GM19239 (cell line): ENCODE data around the gene PMVK.

ENCODE experiments used
- DNase-seq: peaks from one replicate; pipeline ENCODE4 v3.0.0; 2011; ENCODE audit warnings: low spot score; ENCODE audit not compliant: insufficient read length
- FAIRE-seq: peaks from 2 replicates; lab custom pipeline; 2011; peaks lifted over from hg19 to GRCh38; lab: Jason Lieb, UNC

Gene PMVK

GRCh38 chr1:154968731-154969130, 32.2 kb upstream of the PMVK start:
- FAIRE-seq (no peak), DNase-seq (no peak)

DNA sequence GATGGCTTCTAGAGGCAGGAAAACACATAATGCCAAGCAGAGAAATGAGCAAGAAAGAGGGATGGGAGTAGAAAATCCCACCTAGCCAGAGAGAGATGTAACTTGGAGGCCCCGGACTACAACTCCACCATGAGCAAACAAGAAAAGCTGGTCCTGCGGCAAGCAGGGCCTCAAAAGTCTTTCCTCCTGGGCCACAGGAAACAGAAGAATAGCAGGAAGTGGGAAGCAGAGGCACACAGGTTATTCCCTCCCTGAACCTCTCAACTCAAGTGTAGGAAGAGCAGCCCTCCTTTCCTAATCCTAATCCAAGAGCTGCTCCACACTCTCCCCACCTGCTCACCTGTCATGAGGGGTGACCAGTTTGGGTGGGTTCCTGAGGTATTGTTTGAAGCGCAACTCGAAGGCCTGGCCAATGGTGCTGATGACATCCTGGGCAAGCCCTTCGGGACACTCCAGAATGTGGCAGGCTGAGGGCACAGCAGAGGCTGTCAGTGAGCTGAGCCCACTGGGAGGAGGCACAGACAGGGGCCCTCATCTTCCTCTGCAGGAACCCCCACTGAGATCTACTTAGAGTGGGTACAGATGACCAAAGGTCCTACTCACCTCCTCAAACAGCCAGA, 30.9 kb upstream of the PMVK start:
- no peak for FAIRE-seq
- DNase-seq, result no peak

- FAIRE-seq, result no peak
- no peak for DNase-seq
These were observed 29.6 kb upstream of the PMVK start for GRCh38 chr1:154966111-154966510.

GRCh38 chr1:154964359-154964758, 27.8 kb upstream of the PMVK start:
- FAIRE-seq (no peak), DNase-seq (no peak)

GRCh38 chr1:154963643-154964042, 27.1 kb upstream of the PMVK start:
- no peak for DNase-seq
- FAIRE-seq, result no peak

DNA sequence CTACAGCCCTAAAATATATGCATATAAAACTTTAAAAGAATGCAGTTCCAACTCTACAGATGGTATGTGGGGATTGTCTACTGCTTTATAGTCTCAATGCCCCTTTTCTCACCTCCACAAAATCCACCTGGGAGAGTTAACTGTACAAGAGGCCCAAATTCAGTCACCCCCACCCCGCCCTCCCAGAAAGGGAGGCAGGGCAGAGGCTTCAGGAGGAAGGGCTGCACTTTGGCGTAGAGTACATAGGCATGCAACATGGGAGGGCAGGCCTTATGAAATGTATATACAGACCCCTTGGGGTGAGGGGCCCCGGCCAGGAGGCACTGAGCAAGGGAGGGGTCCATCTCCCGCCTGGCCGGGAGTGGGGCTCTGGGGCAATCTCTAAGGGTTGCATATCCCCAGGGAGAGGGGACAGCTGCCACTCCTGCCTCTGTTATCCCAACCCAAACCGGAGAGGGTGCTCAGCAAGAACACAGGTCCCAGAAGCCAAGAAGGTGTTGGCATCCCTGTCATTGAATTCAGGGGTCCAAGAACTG, 26.3 kb upstream of the PMVK start:
- DNase-seq, result no peak
- no peak for FAIRE-seq

DNA sequence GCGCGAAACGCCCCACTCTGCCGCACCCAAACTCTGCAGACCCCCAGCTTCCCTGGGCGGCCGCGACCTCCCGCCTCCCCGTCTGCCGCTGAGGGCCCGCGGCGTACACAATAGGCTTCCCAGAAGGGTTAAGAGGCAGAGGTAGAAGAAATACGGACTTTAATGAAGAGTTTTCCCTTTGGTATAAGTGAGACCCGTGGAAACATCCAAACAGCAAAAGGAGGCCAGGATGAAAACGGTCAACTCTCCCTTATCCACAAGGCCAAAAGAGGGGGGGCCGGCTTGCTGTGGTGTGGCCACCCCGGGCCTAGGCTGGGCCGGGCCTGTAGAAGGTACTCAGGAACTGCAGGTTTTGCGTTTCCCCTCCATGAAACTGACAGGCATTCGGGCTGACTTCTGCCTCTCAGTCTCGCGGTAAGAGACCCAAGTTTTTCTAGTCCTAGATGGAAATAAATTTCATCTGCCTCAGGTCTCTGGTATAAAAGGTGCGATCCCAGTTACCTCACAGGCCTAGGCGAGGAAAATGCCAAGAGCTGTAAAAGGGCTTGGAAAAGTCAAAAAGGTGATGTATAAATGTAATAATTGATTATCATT, 25.7 kb upstream of the PMVK start:
- no peak for FAIRE-seq
- no peak for DNase-seq

GRCh38 chr1:154961207-154962155, 25.0 kb upstream of the PMVK start, which contains the start of gene PYGO2:
Gene PYGO2 (minus strand): TSS chr1:154961782. CDS start chr1:154961576, 206 bp downstream.
- FAIRE-seq (no peak), DNase-seq (peak; percentile 84)

- FAIRE-seq, result peak; percentile 42
- no peak for DNase-seq
These were observed 24.1 kb upstream of the PMVK start for GRCh38 chr1:154960446-154961136.

DNA sequence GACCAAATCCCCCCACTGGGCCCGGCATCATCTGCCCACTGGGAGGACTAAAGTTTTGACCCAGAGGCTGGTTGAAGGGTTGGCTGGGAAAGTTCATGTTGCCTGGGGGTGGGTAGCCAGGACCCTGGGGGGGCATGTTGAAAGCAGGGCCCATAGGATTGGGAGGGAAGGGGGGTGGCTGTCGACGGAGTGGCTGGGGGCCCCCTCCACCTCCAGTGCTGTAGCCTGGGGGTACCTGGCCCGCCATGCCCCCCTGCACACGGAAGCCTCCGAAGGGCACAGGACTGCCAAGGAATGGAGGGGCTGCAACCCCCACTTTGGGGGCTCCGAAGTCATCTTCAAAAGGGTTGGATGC, 22.9 kb upstream of the PMVK start:
- FAIRE-seq, result no peak
- no peak for DNase-seq

GRCh38 chr1:154958681-154959425, 22.3 kb upstream of the PMVK start:
- DNase-seq (no peak), FAIRE-seq (no peak)

- DNase-seq (no peak), FAIRE-seq (no peak)
These were observed 21.5 kb upstream of the PMVK start for GRCh38 chr1:154958036-154958435.

- FAIRE-seq (no peak), DNase-seq (no peak)
These were observed 20.7 kb upstream of the PMVK start for GRCh38 chr1:154957091-154957657.

DNA sequence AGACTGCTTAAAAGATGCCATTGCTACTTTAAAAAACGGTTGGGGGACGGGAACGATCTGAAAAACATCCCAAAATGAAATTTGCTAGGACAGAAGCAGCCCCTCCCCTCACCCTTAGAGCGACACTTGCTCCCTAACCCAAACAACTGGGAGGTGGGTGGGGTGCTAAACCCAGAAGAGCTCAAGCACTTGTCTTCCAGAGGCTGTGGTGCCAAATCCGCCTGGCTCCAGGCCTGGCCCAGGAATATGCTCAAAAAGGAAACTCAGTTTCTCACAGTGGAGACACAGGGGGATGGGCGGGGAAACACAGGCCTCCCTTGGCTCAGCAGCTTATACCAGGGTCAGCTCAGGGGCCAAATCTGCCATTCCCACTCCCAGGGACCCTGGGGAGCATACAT, 20.0 kb upstream of the PMVK start:
- FAIRE-seq (no peak), DNase-seq (no peak)

DNA sequence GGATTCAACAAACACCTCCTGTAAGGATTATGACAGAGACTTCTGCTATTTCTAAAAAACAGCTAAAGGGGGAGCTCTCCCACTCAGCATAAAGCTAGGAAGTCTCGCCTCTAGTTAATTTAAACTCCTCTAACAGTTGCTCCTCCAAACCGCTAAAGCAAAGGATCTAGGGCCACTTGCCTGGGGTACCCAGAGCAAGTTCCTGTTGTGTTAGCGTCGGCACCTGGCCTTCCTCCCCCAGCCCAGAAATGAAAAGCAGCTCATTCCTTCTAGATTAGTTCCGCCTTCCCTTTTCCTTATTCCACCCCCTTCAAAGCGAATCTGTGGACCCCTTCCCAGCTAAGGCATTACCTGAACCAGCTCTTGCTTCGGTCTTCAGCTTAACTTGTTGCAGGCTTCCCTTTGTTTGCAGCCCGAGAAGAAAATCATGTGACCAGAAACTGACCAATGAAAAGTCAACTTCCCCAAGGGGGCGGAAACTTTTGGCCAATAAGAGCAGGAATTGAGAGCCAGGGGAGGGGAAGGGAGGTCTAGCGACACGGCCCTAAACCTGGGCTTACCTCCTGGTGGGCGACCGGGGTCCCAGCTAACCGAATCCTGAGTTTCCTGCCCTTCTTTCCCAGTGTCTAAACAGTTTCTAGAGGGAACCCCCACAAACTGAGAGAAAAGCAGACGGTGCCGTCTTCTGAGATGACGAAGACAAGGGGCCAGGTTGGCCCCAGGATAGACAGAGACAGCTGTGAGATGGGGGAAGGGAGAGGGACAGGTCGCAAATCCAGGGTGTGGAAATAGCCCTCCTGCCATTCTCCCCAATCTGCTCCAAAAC, 19.4 kb upstream of the PMVK start, which contains the start of gene PBXIP1:
TSS of gene PBXIP1 (minus strand) at position 382 of the 826 bp plus-strand sequence. CDS start 2,378 bp downstream, outside the sequence.
- peak; percentile 94 for DNase-seq
- peak; percentile 96 for FAIRE-seq

DNA sequence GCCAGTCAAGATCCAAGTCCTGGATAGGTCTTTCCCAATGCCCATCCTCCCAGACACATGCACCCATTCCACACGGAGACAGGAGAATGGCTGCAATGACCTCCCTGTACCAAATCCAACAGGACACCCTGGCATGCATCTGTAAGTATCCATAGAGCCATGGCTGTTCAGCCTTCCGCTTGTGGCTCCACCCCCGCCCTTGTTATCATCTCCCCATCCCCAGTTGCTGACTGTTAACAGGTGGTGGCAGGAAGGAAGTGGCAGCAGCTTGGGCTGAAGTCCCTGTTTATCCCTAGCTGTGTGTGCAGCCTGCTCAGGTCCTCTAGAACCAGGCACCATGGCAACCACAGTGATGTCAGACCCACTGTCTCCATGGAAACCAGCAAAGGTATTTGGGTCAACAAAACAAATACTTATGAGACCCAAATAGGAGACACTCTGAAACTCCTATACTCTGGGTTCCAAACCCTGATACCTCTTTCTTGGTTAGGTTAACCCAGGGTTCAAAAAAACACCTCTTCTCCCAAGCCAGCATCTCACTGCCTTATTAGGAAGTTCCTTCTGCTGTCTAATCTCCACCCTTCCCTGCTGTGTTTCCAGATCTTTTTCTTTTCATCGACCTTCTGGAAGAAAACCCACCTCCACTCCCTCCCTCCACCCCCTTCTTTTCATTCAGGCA, 18.7 kb upstream of the PMVK start:
- peak; percentile 64 for DNase-seq
- FAIRE-seq, result peak; percentile 59

DNA sequence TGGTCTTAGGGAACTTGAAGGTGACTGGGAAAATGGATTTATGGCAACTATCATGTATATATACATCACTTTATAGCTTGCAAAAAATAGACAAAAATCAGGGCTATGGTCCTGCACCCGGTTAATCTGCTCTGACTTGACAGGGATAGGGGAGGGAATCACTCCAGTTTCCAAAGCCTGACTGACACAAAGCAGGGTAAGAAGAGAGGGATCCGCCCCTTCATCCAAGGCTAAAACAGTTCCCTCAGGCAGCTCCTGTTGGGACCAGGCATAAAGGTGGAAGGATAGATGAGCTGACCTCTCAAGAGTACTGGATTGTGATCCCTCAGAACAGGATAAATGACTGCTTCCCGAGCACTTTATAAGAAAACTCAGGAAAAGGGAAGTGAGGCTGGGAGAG, 18.0 kb upstream of the PMVK start:
- FAIRE-seq (no peak), DNase-seq (no peak)

- FAIRE-seq (no peak), DNase-seq (no peak)
These were observed 17.1 kb upstream of the PMVK start for GRCh38 chr1:154953611-154954038.
